GM12801 (cell line): ENCODE data around the gene RERE.

Experiments used
- CTCF ChIP-seq: IDR thresholded peaks from one replicate; pipeline ENCODE4 v1.5.1; 2011; ENCODE audit warnings: control low read depth; ENCODE audit not compliant: insufficient read length; ENCODE audit errors: extremely low read depth

Gene RERE

GRCh38 chr1:8376358-8376840, 441.0 kb downstream of the RERE start:
- TF ChIP-seq CTCF, result no peak

- no peak for TF ChIP-seq CTCF
Measured at GRCh38 chr1:8374812-8375211, 442.6 kb downstream of the RERE start.

- no peak for TF ChIP-seq CTCF
Measured at GRCh38 chr1:8374356-8374755, 443.1 kb downstream of the RERE start.

- no peak for TF ChIP-seq CTCF
Measured at GRCh38 chr1:8373581-8374241, 443.7 kb downstream of the RERE start.

- TF ChIP-seq CTCF, result no peak
Measured at GRCh38 chr1:8373125-8373524, 444.3 kb downstream of the RERE start.

- TF ChIP-seq CTCF, result no peak
Measured at GRCh38 chr1:8371372-8371991, 446.0 kb downstream of the RERE start.

- no peak for TF ChIP-seq CTCF
Measured at GRCh38 chr1:8370905-8371315, 446.5 kb downstream of the RERE start.
